Stimulated activated CD4-positive, alpha-beta T cell treated with anti-CD3 and anti-CD28 coated beads, TNF-alpha, amount 100 ng/mL, for 48 hours (primary cell): ENCODE data around the gene LYVE1.

Experiments
- DNase-seq, 3 donors: peaks; one replicate each; pipeline ENCODE4 v3.0.0-alpha.2; 2020; ENCODE audit warnings: low read depth in 3 of 3

Gene LYVE1

GRCh38 chr11:10522921-10523320, 45.5 kb downstream of the LYVE1 start:
- no peak for DNase-seq

GRCh38 chr11:10522276-10522675, 46.2 kb downstream of the LYVE1 start:
- no peak for DNase-seq

GRCh38 chr11:10520562-10520961, 47.9 kb downstream of the LYVE1 start:
- no peak for DNase-seq

- no peak for DNase-seq
Observed at GRCh38 chr11:10519630-10520029, 48.8 kb downstream of the LYVE1 start.

GRCh38 chr11:10518891-10519290, 49.6 kb downstream of the LYVE1 start:
- no peak for DNase-seq

GRCh38 chr11:10518123-10518522, 50.3 kb downstream of the LYVE1 start:
- no peak for DNase-seq

GRCh38 chr11:10515418-10515817, 53.0 kb downstream of the LYVE1 start:
- no peak for DNase-seq

GRCh38 chr11:10514709-10515108, 53.8 kb downstream of the LYVE1 start:
- DNase-seq = no peak

GRCh38 chr11:10514202-10514601, 54.3 kb downstream of the LYVE1 start:
- DNase-seq = no peak

GRCh38 chr11:10511181-10511621, 57.3 kb downstream of the LYVE1 start:
- no peak for DNase-seq
